NCI-H1105 (cell line): Measurements from ENCODE around the gene MLYCD.

Experiments used
- DNase-seq: peaks from one replicate; lab custom pipeline; 2025; lab: John Stamatoyannopoulos, UW

Gene MLYCD

GRCh38 chr16:83899272-83899897, 470 bp downstream of the MLYCD start:
- DNase-seq, result no peak

GRCh38 chr16:83899978-83900377, 1.1 kb downstream of the MLYCD start:
- DNase-seq, result no peak

DNA sequence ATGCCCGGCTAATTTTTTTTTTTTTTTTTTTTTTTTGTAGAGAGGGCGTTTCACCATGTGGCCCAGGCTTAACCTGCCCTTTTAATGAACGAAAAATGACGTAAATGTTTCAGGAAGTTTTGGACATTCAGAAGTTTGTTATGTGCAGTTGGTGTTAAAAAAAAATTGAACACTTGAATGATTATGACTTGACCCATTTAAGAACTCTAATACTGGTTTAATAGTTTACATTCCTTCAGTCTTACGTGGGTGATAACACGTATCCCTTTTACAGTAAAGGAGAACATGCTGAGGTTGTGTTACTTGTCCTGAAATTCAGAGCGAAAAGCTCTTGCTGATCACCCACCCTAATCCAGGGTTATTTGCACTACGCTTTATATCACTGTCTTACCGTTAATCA, 1.7 kb downstream of the MLYCD start:
- no peak for DNase-seq

GRCh38 chr16:83901101-83901500, 2.2 kb downstream of the MLYCD start:
- no peak for DNase-seq

DNA sequence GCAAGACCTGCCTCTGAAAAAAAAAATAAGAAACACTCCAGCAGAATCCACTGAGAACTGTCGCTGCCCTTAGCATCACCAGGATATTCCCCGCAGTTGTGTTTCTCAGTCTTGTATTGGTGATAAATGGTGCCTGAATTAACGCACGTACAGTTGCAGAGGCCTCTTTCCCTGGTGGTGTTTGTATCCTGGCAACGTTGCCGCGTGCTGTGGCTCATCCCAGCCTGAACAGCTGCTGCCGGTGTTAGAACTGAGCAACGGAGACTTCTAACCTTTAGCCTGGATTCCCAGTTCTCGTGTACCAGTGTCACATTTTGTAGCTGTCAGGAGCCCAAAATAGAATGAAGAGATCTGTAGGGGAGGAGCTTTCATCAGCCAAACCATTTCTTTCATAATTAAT, 4.8 kb downstream of the MLYCD start:
- no peak for DNase-seq

DNA sequence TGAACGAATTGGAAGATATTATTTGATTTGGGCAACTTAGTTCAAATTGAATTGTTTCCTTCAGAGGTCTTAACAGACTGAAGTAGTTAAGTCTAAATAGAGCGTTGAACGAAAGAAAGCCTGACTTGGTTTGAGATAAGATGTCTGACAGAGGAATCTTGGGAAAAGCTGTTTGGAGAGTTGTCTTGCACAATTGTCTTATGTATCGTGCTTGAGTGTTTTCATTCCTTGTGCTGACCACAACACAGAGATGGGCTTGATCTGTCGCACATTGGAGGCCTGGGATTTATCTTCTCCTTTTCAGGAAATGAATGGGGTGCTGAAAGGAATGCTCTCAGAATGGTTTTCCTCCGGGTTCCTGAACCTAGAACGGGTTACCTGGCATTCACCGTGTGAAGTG, 7.8 kb downstream of the MLYCD start:
- no peak for DNase-seq

- DNase-seq, result no peak
Measured at GRCh38 chr16:83907111-83907510, 8.2 kb downstream of the MLYCD start.

DNA sequence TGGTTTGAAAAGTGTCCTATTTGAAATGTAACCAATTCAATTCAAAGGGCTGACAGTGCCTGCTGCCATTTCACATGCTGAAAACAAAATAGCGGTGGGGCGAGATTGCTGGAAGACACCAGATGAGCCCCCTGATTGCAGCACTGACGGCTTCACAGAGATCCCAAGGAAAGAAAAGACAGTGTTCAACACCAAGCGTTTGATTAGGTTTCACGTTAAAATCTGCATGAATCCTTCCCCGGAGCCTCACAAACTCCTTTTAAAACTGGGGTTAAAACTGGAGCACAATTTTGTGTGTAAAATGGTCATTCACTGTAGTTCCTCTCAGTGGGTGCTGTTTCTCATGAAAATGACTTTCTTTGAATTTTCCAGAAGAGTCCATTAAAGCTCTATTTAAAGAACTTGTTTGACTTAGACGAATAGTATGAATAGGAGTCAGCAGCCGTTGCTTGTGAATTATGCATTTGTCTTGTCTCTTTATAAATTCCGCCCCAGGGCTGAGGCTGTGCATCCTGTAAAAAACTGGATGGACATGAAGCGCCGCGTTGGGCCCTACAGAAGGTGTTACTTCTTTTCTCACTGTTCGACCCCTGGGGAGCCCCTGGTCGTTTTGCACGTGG, 8.8 kb downstream of the MLYCD start:
- DNase-seq, result no peak

GRCh38 chr16:83908798-83909197, 9.9 kb downstream of the MLYCD start:
- no peak for DNase-seq

DNA sequence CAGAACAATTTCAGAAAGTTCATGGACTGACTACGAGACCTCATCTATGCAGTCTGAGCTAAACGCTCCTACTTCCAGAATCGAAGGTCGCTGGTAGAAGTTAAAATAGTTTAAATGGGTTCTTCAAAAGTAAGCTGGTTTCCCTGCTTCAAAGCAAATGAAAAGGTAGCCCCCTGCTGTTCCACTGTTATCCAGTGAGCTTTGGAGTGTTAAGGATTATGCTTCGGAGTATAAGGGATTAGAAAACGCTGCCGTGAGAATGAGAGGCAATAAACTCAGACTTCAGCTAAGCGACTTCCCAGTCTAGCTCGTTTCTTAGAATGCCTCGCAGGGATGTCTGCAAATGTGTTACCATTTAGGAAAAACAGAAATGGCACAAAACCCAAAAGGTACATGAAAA, 12.4 kb downstream of the MLYCD start:
- DNase-seq, result no peak

- DNase-seq, result no peak
Measured at GRCh38 chr16:83912519-83913244, 13.8 kb downstream of the MLYCD start.

- DNase-seq, result no peak
Measured at GRCh38 chr16:83913245-83913633, 14.3 kb downstream of the MLYCD start.

GRCh38 chr16:83914091-83914710, 15.3 kb downstream of the MLYCD start:
- DNase-seq, result no peak

DNA sequence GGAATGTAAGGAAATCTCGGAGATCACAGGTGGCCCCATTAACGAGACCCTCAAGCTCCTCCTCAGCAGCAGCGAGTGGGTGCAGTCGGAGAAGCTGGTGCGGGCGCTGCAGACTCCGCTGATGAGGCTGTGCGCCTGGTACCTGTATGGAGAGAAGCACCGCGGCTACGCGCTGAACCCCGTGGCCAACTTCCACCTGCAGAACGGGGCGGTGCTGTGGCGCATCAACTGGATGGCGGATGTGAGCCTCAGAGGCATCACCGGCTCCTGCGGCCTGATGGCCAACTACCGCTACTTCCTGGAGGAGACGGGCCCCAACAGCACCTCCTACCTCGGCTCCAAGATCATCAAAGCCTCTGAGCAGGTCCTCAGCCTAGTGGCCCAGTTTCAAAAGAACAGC, 16.2 kb downstream of the MLYCD start:
- DNase-seq, result no peak

GRCh38 chr16:83915491-83915890, 16.6 kb downstream of the MLYCD start:
- no peak for DNase-seq

GRCh38 chr16:83917152-83918120, 18.5 kb downstream of the MLYCD start:
- DNase-seq, result no peak

GRCh38 chr16:83920894-83921491, 22.1 kb downstream of the MLYCD start:
- no peak for DNase-seq

DNA sequence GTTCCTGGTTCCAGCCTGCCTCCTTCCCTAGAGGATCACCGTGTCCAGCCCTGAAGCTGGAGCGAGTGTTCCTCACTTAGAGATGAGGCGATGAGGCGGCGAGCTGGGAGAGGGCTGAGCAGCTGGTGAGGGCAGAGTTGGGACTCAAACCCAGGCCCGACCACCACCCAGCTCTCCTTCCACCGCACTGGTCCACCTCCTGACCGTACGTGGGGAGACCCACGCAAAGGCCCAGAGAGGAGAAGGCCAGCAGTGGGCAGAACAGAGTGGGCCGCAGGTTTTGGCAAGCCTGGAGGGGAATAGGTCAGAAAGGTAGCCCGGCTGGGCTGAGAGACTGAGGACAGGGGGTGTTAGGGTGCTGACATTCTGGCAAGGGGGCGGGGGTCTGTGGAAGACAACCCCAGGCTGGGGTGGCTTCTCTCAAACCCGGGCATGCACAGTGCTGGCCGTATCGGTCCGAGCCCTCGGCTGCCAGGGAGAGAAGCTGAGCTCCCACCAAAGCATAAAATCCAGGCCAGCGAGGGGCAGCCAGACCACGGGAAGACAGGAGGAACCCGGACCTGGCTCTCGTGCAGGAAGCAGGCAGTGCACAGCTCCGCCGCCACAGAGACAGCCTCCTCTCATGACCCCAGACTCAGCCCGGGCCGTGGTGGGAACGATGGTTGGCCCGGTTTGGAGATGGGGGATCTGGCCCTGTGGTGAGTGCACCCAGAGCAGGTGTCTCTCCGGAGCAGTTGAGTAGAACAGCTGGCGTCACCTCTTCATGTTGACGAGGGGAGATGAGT, 24.9 kb downstream of the MLYCD start:
- DNase-seq, result no peak

- DNase-seq, result no peak
Measured at GRCh38 chr16:83924686-83925085, 25.8 kb downstream of the MLYCD start.

- no peak for DNase-seq
Measured at GRCh38 chr16:83925095-83925905, 26.4 kb downstream of the MLYCD start.
